UCSD-AML1 (cell line): ENCODE results near the gene ZHX3.

ENCODE experiments used
- DNase-seq: peaks from one replicate; lab custom pipeline; 2025; ENCODE audit not compliant: unreplicated experiment; lab: John Stamatoyannopoulos, UW

Gene ZHX3

GRCh38 chr20:41200446-41201202 lies 116.9 kb downstream of the ZHX3 start:
- no peak for DNase-seq

GRCh38 chr20:41198443-41198842 lies 119.1 kb downstream of the ZHX3 start:
- DNase-seq = no peak

GRCh38 chr20:41196653-41197225 lies 120.8 kb downstream of the ZHX3 start:
- DNase-seq = no peak

- no peak for DNase-seq
Measured at GRCh38 chr20:41192575-41192974, 125.0 kb downstream of the ZHX3 start.

- DNase-seq = no peak
Measured at GRCh38 chr20:41191562-41192500, 125.7 kb downstream of the ZHX3 start.

DNA sequence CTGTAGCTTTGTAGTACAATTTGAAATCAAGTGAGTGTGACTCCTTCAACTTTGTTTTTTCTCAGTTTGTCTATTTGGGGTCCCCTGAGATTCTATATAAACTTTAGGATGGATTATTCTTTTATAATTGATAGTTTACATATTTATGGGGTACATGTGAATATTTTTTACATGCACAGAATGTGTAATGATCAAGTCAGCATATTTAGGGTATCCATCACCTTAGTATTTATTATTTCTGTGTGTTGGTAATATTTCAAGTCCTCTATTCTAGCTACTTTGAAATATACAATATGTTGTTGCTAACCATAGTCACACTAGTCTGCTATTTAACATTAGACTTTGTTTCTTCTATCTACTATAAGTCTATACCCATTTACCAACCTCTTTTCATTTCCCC lies 129.9 kb downstream of the ZHX3 start:
- DNase-seq = no peak

- no peak for DNase-seq
Measured at GRCh38 chr20:41185013-41185757, 132.3 kb downstream of the ZHX3 start.

GRCh38 chr20:41183831-41184230 lies 133.7 kb downstream of the ZHX3 start:
- DNase-seq = no peak

DNA sequence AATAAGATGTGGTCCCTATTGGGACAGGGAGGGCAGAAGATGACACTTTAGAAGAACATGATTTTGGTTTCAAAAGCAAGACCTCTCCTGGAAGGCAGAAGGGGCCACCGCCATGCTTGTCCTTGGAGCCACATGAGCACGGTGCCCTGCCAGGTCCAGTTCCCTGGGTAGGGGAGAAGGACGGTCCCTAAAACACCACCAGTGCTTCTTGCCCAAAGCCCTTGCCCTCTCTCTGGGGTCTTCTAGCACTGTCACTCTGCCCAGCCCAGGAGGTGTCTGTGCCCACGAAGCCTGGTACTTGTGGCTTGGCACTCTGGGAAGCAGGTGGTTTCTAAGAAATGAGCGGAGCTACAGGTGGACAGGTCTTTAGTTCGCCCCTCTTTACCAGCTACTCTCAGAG lies 134.1 kb downstream of the ZHX3 start:
- DNase-seq = no peak

DNA sequence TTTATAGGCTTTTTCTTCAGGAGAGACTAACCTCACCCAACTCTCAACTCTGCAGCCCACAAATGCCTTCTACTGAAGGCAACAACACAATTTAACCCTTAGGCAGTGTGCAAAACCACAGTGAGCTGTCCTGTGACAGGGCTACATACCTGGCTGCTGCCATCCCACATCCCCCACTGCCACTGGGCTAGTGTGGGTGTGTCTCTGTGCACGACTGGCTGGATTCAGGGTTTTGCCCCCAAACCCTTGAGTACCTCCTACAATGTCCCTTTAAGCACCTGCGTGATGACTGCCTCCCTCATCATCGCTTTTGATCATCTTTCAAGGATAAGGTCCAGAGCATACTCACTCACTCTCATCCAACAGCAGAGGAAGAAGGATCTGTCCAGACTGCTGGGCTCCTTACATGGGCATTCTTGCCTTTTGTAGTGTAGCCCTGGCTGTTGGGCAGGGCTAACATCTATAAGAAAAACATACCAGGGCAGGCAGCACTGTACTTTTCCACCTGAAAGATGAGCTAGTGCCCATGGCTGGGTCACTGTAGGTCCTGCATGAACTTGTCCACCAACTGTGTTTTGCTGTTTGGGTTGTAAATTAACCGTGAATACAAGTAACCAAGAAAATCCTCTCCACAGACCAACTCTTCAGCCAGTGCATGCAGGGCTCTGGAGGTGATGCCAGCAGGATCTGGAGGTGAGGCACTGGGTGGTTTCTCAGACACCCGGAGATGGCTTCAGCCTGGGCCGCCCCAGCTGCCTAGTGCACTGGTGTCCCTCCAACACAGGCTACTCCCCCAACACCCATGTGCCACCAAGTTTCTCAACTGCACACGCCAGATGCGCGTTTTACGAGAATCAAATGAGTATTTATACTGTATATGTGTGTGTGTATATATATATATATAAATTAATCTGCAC lies 135.0 kb downstream of the ZHX3 start:
- DNase-seq = no peak

DNA sequence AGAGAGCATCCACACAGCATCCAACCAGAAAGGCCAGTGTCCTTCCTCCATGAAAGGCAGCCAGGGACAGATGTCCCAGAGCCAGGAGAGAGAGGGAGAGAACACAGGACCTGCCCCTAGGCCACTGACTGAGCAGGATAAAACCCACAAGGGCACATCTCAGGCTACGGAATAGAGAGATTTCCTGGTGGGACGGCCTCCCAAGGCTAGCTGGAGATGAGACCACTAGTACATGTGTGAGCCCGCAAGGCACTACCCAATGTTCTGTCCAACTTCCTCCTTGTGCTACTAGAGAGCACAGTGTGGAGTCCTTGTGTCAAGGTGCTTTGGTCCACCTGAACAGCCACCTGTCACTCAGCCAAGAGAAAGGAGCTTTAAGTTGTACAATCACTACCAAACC lies 136.0 kb downstream of the ZHX3 start:
- no peak for DNase-seq

DNA sequence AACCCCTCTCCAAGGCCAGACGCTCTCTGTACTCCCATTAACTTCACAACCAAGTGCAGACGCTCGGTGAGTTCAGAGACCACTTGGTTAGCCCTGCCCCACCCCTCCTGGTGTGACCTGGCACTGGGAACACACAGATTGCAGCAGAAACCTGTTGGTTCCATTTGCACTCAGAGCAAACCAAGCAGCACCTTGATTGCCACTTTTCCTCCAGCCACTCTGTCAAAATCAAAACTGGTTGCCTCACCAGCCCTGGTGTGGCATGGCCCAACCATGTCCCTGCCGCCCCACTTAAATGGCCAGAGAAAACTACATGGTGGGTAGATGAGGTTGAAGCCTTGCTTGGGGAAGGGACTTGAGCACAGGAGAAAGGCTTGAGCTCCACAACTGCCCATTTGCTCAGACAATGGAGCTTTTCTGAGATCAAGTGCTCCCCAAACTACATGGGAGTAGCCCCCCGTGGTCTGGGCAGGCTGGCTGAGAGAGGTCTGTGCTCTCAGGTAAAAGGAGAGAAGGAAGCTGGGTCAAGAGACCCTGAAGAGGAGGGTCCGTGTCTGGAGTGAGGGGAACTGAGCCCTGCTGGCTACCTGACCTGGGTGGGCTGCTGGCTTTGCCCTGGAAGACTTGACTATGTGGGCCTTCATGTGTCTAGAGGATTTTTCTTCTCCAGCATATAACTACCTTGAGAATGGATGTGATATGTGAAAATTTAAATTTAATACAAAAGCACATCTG lies 136.8 kb downstream of the ZHX3 start:
- DNase-seq = no peak

GRCh38 chr20:41179961-41180360 lies 137.6 kb downstream of the ZHX3 start:
- no peak for DNase-seq

DNA sequence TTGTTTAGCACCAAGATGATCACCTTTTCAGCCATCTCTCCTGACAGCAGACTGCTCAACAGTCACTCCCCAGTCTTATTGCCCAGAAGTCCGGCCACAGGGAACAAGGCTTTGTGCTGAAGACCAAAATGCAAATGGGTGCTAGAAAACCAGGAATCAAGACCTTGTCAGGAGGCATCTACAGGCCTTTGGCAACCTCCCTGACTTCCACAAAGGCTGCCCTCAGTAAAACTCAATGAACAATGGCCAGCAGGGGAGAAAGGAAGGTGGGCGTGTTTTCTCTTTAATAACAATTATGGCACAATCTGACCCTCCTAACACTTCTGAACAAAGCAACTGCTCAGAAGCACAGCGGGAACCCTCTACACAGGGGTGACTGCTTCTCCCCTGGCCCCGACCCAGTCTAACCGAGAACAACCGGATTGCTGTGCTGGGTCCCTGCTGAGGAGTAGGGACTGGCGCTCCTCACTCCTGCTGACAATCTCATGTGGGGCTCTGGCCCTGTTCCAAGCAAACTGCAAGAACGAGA lies 138.6 kb downstream of the ZHX3 start:
- DNase-seq = no peak

GRCh38 chr20:41178495-41178894 lies 139.0 kb downstream of the ZHX3 start:
- no peak for DNase-seq

- no peak for DNase-seq
Measured at GRCh38 chr20:41177636-41178035, 139.9 kb downstream of the ZHX3 start.

- no peak for DNase-seq
Measured at GRCh38 chr20:41176711-41177552, 140.6 kb downstream of the ZHX3 start.

DNA sequence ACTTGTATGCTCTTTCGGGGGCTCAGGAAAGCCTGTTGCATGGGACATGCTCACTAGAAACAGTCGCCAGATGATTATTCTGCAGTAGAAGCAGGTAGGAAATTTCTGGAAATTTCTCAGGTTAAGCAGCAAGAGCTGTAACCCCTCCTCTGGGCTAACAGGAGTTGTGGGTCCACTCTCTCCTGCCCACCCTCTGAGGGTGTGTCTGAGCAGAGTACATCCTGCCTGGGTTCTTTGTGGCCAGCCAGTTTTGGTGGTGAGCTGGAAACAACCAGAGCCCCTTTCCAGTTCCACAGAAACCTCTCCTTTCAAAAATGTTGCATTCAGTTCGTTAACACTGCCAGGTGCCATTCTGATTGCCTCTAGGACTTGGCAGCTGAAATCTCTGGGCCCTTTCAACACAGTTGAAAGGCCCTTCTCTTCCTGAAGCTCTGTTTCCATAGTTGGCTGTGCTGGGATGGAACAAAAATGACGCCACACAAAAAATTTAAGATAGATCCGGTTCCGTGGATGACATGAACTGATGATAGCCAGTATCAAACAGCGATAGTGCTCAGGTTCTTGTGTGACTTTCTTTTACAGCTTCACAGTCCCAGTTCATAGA lies 141.7 kb downstream of the ZHX3 start:
- DNase-seq = no peak
